T-helper 1 cell (primary cell): ENCODE measurements around the gene HMBS.
"Not testable (repeated sequence)": the region's sequence is repeated elsewhere in the genome, so short reads cannot be mapped to it uniquely, and the experiment has no call there.

ENCODE experiments used
- DNase-seq, 5 donors: peaks; one replicate each; pipeline ENCODE4 v3.0.0-alpha.2; 2012 to 2020

The HMBS gene

GRCh38 chr11:119103161-119103664, 18.5 kb downstream of the HMBS start:
- DNase-seq, result not testable (repeated sequence)

GRCh38 chr11:119103793-119104192, 19.1 kb downstream of the HMBS start:
- DNase-seq, result no peak

GRCh38 chr11:119106564-119107537, 22.2 kb downstream of the HMBS start, which contains the start of gene C2CD2L:
Gene C2CD2L, plus strand, starts transcription at chr11:119107344. Its CDS starts 398 bp downstream, at chr11:119107742.
- DNase-seq, result peak; percentile 83 to 96 (median 84)

- DNase-seq, result no peak
Observed at GRCh38 chr11:119107538-119108145, 23.0 kb downstream of the HMBS start.

GRCh38 chr11:119108146-119108856, 23.6 kb downstream of the HMBS start:
- peak in 3 of 5 donors; percentile 30 to 44 (median 33) for DNase-seq

- no peak for DNase-seq
Observed at GRCh38 chr11:119108857-119109221, 24.2 kb downstream of the HMBS start.

GRCh38 chr11:119109843-119110242, 25.2 kb downstream of the HMBS start:
- no peak for DNase-seq

GRCh38 chr11:119110439-119110838, 25.8 kb downstream of the HMBS start:
- no peak for DNase-seq

GRCh38 chr11:119111361-119111925, 26.8 kb downstream of the HMBS start:
- DNase-seq, result no peak

- no peak for DNase-seq
Observed at GRCh38 chr11:119112314-119113020, 27.8 kb downstream of the HMBS start.

GRCh38 chr11:119113716-119114115, 29.0 kb downstream of the HMBS start:
- DNase-seq, result no peak

GRCh38 chr11:119114351-119114750, 29.7 kb downstream of the HMBS start:
- no peak for DNase-seq

- peak in 1 of 5 donors; percentile 40 for DNase-seq
Observed at GRCh38 chr11:119115484-119116234, 31.0 kb downstream of the HMBS start.

- DNase-seq, result no peak
Observed at GRCh38 chr11:119116235-119116594, 31.5 kb downstream of the HMBS start.

GRCh38 chr11:119116601-119117000, 31.9 kb downstream of the HMBS start:
- DNase-seq, result no peak

GRCh38 chr11:119117004-119117706, 32.5 kb downstream of the HMBS start:
- DNase-seq, result no peak

GRCh38 chr11:119118227-119118626, 33.5 kb downstream of the HMBS start:
- DNase-seq, result no peak

- DNase-seq, result no peak
Observed at GRCh38 chr11:119118946-119119345, 34.3 kb downstream of the HMBS start.

GRCh38 chr11:119120639-119121007, 35.9 kb downstream of the HMBS start:
- no peak for DNase-seq

- DNase-seq, result peak; percentile 99 to 100 (median 100)
Observed at GRCh38 chr11:119121008-119121810, 36.5 kb downstream of the HMBS start, which contains the start of gene HINFP. Gene HINFP, plus strand, starts transcription at chr11:119121580. Its CDS starts 5,365 bp downstream, at chr11:119126945.
